DOHH2 (cell line): ENCODE measurements around the gene TNNT1.

Source experiments
- EZH2phosphoT487 ChIP-seq: fragments of 200-600 bp; sonication (generic); IDR thresholded peaks from 2 replicates; pipeline ENCODE4 v1.6.1; 2017; ENCODE audit warnings: borderline replicate concordance, mild to moderate bottlenecking, antibody characterized with exemption, low read length, moderate library complexity, mixed read lengths
- TF ChIP-seq, protein P1 (sequence below): fragments of 200-600 bp; sonication (generic); IDR thresholded peaks from one replicate; pipeline ENCODE4 v1.5.1; 2014; ENCODE audit warnings: antibody characterized with exemption, mild to moderate bottlenecking, low read depth, low read length; ENCODE audit not compliant: poor library complexity, severe bottlenecking

DNA sequence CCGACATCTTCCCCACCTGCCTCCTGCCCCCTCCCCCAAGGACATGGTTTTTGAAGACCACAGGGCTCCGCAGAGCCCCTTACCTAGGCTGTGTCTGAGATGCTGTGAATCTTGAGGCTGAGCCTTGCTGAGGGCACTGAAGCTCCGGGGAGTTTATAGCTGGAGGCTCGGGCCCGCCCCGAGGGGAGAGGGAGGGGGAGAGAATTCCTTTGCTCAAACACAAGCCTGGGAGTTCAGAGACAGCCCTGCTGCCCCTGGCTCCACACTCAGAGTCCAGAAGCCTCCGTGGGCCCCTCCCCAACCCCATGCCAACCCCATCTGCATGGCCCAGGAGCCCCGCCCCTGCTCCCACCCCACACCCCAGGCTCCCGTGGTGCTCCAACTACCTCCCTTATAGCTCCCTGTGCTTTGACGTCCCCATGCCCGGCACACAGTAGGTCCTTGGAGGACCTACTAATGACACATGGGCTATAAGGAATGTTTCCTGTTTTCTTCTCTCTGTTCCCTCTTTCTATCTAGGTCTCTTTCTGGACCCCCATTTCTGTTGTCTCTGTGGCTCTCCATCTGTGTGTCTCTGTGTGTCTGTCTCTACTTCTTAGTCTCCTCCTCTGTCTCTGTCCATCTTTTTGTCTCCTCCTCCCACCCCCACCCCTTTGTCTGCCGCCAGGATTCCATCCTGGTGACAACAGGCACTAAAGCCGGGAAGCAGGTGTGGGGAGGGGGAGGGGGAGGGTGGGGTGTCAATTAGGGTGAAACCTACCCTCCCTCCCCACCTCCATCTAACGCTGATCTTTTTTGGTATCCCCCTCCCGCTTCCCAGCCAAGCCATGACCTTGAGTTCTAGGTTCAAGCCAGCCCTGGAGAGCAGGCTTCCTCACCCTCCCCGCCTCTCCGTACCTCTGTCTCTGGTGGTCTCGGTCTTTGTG, at the start of gene TNNT1:
- TF ChIP-seq EZH2phosphoT487, result no peak
- TF ChIP-seq, protein P1, sequence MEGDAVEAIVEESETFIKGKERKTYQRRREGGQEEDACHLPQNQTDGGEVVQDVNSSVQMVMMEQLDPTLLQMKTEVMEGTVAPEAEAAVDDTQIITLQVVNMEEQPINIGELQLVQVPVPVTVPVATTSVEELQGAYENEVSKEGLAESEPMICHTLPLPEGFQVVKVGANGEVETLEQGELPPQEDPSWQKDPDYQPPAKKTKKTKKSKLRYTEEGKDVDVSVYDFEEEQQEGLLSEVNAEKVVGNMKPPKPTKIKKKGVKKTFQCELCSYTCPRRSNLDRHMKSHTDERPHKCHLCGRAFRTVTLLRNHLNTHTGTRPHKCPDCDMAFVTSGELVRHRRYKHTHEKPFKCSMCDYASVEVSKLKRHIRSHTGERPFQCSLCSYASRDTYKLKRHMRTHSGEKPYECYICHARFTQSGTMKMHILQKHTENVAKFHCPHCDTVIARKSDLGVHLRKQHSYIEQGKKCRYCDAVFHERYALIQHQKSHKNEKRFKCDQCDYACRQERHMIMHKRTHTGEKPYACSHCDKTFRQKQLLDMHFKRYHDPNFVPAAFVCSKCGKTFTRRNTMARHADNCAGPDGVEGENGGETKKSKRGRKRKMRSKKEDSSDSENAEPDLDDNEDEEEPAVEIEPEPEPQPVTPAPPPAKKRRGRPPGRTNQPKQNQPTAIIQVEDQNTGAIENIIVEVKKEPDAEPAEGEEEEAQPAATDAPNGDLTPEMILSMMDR, result no peak
